HG03025 (cell line): ENCODE measurements around the gene HIVEP3.

Experiments used
- ATAC-seq: cut with Tn5 transposase; IDR thresholded peaks from one replicate; pipeline ENCODE4 v1.9.1; 2021; ENCODE audit warnings: mild to moderate bottlenecking, moderate library complexity; ENCODE audit not compliant: unreplicated experiment, low FRiP score

Gene HIVEP3

DNA sequence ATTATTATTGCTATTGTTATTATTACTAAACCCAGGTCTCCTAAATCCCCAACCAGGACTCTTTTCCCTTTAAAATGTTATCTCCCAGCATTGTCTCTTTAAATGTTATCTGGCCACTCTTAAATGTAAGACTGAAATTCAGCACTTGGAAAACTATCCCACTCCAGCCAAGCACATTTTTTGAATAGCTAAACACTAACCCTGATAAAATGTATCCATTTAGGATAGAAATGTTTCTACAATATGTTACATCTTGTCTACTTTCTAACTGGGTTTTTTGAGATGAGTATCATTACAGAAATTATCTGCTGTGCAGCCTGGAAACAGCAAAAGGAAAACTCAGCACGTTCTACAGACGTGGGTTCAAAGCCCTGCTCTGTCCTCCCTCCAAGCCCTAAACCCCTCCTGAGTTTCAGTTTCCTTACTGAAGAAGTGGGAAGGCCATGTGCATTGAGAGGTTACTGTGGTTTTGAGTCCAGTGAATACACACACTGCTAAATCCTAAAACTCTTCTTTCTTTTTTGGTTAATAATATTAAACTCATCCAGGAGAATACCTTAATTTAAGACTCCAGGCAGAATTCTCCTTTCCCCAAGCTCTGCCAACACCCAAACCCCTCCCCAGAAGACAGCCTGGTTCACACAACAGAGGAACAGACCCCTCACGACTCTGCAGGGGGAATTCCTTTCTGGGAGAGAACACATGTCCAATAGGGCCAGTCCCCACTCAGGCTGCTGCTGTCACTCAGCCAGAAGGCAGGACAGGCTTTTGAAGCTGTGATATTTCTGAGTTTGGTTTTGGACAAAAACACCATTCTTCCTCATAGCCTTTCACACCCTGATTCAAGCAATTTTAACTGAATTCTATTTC is 41.9 kb downstream of the HIVEP3 start:
- no peak for ATAC-seq

DNA sequence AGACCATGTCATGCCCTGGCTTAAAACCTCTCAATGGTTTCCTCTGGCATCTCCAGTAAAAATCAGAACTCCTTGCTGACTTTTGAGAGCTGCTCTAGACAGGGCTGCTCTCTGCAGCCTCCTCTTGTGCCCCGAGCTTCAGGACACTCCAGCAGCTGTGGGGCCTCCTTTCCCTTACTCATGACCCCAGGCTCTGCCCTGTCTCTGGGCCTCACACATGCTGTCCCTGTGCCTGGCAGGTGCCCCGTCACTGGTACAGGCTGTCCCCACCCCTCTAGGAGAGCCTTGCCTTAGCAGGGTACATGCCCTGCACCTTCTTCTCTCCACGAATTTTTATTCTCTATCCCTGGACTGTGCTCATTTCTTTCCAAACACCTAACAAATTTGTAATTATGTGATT is 43.2 kb downstream of the HIVEP3 start:
- ATAC-seq: no peak

DNA sequence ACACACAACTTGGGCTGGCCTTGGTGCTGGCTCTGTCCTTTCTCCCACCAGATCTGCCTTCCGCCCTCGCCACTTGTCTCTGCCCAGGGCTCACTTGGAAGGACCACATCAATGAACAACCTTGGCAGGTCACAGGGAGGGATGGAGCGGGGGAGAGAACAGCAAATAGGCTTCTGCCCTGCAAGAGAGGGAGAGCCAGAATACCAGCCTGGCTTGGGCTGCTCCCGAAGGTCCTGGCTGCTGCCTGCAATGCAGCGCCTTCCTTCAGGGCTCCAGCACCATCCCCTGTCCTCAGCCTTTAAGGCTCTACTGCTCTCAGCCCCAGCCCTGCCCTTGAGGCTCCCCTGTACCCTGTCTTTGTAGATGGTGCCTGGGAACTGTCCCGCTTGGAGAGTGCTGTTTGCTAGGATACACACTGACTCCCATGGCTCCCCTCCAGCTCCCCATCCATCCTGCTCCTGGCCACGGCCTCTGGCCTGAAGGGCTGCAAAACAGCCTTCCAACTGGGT is 43.8 kb downstream of the HIVEP3 start:
- no peak for ATAC-seq

DNA sequence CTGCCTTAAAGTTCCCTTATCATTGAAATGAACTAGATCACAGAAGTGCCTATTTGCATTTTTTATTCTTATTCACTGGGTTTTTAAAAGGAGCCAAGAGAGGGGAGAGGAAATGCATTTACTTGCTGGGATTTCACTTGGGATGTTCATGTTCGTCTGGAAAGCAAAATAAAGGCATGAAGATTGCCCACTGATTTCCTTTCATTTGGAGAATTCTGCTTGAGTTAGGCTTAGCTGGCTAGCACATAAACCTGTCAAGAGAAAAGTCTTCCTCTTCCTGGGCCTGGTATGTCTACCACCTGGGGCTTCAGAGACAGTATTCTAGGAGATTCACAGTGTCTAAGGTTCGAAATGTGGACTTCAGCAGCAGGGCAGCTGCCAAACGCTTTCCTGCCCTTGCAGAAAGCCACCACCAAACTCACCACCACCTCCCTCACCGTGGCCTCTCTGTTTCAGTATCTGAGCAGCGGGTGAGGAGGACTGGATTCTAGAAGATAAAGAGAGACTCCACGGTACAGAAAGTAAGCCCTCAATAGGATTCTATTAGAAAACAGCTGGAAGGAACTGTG is 44.5 kb downstream of the HIVEP3 start:
- no peak for ATAC-seq

DNA sequence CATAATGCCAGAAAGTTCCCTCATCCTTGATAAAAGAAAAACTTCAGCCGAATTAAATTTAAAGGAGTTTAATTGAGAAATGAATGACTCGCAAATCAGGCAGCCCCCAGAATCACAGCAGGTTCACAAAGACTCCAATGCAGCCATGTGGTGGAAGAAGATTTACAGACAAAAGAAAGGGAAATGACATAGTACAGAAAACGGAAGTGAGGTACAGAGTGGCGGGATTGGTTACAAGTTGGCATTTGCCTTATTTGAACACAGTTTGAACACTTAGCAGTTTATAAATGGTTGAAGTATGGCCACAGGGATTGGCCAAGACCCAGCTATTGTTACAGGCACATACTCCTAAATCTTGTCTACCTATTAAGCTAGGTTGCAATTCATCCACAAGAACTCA is 46.6 kb downstream of the HIVEP3 start:
- ATAC-seq: no peak

DNA sequence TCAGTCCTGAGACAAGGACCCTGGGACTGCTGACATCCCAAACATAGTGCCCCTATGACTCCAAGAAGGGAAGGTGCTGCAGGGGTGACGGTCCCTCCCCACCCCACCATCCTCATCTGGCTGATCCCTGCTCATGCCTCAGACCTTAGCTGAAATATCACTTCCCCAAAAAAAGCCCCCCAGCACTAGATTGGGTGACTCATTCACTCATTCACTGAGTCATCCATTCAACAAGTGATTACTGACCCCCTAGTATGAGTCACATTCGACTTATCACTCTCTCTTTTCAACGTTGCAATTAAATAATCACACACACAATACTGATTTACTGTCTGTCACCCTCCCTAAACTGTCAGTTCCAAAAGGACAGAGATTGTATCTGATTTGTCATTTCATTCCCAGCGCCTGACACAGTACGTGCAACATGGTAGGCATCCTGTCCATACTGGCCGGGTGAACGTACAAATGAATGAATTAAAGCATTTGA is 48.6 kb downstream of the HIVEP3 start:
- ATAC-seq: no peak

DNA sequence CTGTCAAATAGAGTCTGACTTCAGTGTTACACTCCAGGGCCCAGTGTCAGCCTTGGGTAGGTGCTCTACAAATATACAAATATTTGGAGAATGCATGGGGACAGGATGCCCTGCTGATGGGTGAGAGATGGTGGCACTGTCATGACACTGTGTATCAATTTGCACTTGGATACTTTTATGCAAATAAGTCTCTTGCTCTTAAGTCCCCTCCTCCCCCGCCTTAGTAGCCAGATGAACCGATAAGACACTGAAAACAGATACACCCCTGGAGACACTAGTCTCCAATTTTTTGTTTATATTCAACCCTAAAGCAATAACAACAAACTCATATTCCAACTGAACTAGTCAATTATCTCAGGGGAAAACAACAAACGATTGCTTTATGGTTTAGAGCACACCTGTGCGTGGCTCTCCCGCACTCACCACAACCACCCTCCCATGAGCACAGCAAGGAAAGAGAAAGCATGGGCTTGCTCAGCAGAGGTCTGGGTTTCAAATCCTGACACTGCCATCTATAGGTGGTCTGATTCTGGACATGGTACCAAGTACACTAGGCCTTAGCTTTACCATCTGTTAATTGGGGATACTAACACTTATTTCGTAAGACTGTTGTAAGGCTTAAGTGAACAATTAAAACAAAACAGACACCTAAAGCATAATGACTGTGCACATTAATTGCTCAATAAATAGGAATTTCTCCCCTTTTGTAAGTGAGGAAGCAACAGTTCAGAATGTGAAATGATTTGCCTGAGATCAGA is 50.3 kb downstream of the HIVEP3 start:
- no peak for ATAC-seq

DNA sequence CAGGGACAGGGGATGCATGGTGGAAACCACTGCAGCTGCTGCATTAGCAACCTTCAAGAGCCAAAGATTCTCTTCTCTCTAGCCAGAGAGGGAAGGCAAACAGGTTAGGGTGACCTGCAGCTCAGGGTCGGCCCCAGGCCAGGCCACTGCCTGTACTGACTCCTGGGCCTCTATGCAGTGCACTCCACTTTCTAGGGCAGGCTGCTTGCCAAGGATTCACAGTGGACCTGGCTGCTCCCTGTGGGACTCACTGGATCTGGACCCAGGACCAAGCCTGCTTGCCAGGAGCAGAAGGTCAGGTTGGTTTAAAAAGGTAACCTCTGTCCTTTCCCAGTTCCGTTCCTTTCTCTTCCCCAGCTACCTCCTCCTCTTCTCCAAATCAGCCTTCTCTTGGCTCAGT is 52.4 kb downstream of the HIVEP3 start:
- ATAC-seq: no peak

DNA sequence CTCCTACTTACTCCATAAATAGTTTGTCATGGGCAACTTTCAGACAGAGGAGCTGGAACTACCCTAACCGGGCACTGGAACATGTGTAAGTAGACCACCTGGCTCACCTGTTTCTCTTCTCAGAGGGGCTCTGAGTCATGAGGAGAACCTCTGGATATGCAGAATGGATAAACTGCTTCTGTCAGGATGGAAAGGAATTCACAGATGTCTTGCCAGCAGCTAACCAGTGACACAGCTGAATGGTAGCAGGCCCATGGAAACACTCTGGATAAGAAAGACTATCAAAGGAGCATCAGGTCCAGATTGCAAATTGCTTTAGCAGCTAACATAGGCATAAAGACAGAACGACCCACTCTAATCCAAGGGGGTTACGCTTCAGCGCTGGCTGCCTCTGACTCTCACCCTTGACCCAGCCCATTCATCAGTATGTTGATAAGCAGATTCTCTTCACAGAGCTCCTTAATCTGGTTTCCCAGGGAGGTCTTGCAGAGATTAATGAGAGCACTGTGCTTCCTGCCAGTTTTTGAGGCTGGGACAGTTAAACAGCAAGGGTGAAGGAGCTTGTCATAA is 54.2 kb downstream of the HIVEP3 start:
- ATAC-seq: no peak

DNA sequence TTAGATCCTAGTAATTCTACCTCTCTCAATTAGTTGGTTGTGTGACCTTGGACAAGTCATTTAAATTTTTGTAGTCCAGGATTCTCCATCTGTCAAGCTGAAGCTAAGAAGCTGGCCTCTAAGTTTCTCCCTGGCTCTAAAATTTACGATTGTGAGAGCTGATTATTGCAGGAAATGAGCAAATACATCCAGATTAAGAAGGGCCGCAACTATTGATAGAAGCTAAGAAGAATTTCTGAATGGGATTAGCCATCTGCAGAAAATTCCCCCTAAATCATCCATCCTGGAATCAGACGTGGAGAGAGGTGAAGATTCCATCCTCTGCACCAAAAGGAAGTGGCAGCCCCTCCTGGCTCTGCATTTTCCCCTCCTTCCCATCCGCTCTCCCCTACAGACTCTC is 55.0 kb downstream of the HIVEP3 start:
- no peak for ATAC-seq

DNA sequence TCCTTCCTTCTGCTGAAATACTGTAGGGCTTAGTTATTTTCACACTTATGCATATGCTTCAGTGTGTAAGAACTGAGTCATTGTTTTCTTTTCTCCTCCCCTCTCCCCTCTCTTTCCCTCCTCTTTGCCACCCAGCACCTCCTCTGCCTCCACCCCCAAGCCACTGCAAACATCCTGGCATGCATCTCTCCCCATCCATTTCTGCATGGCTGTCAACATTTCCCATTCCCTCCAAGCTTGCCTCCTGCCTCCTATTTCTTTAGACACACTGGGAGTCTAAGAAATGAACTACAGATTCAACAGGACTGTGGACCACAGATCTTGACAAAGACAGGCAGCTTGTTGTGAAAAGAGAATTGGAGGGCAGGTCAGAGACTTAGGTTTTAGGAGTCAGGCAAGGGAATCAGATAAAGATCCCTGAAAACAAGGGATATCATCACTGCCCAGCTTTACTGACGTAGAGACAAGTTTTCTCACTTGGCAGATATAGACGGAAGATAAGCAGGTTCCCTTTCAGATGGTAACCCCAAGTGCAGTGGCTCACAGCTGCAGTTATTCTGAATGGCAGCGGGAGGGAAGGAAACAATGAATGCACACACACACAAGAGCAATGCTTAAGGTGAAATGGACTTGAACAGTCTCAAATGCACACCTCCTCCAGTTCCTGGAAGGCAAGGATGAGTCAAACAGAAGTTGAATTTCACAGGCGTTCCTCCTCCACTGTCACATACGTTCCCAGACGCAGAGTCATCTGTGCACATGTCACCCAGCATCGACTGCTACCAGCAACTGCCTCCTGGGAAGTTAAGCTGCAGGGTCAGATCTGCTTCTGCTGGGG is 56.1 kb downstream of the HIVEP3 start:
- ATAC-seq: no peak

DNA sequence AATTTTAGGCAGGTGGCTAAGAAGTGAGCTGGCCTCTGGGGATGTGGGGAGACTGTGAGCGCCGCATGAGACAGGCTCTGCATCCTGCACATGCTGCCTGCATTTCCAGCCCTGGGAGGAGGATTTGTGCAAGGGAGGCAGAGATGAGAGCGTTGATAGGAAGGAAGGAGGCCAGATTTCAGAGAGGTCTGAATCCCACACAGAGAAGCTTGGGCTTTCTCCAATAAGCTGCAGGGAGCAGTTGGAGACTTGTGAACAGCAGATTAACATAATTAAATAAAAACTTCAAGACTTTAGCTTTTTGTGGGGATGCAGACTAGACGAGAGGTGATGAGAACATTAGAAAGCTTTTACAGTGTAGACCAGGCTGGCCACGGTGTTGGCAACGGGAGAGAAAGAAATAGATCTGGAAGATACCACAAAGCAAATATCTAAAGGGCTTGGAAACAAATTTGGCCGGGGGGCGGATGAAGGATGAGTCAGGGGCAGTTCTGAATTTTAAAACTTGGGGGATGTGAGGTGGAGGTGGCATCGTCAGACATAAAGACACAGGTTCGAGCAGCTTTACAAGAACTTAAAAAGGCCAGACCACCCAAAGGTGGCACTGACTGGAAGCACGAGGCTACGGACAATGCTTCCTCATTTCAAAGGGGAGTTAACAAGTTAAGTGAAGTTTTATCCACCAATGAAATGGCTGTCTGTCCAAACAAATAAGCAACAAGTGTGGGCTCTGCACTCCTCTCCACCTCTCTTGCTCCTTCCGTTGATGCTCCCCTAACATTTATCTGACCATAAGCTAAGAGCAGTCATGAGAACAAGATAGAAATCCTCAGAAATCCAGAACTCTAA is 57.0 kb downstream of the HIVEP3 start:
- ATAC-seq: no peak

DNA sequence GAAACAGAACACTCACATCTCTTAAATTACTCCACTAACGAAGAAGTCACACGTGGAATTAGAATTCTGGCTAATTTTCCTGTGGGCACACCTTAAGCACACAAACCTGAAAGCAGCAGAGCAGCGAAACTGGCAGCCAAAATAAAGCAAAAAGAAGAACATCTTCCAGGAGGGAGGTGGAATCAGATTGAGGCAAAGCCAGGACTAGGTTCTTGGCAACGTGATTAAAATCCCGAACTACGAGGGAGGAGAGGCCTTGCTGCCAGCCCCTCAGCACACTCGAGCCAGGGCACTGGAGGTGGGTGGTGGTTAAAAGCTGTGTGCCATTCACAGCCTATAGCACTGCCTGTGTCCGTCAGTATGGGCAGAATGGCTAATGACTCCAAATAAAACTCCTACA is 58.0 kb downstream of the HIVEP3 start:
- no peak for ATAC-seq

DNA sequence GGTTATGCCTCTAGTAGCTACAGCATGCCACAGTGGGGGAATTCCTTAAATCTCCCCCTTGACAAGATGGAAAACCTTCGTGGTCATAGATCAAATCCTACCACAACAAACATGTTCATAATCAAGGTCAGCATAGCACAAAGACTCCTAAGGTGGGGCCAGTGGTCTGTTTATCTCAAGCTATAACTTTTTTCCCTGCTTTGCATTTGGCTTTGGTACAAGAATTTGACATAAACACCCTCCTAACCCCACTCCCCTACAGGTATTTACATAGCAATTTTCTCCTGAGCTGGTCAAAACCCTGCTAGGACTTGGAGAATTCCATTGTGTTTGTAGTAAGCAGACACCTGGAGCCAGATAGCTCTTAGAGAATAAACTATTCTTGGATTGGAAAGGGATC is 58.5 kb downstream of the HIVEP3 start:
- no peak for ATAC-seq

DNA sequence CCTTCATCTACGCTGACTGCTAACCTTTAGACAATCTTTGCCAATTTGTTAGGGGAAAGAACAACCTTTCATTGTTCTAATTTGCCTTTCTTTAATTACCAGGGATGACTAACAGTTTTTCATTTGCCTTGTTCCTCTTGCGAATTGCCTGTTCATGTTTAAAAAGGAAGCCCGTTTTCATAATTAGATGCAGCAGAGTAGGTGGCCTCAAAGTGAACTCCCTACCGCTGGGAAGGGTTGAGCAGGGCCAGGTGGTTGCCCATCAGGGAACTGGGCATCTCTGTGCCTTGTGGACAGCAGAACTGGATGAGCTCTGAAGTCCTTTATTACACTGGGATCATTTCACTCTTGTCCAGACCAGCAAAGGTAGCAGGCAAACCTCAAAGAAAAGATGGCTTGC is 59.0 kb downstream of the HIVEP3 start:
- no peak for ATAC-seq

DNA sequence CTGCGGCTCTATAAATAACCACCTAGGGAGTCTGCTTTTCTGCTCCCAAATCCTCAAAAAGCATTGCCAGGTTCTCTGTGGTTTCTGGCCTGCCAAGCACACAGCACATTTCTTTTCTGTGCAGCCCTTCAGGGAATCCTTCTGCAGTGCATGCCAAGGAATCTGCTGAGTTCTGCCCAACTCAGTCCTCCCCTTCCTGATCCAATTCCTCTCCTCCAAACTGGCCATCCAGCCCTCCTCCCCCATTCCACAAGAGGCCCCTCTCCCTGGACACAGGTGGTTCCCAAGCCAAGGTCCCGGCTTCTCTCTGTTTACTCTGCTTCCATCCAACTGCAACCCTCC is 61.8 kb downstream of the HIVEP3 start:
- ATAC-seq: no peak

DNA sequence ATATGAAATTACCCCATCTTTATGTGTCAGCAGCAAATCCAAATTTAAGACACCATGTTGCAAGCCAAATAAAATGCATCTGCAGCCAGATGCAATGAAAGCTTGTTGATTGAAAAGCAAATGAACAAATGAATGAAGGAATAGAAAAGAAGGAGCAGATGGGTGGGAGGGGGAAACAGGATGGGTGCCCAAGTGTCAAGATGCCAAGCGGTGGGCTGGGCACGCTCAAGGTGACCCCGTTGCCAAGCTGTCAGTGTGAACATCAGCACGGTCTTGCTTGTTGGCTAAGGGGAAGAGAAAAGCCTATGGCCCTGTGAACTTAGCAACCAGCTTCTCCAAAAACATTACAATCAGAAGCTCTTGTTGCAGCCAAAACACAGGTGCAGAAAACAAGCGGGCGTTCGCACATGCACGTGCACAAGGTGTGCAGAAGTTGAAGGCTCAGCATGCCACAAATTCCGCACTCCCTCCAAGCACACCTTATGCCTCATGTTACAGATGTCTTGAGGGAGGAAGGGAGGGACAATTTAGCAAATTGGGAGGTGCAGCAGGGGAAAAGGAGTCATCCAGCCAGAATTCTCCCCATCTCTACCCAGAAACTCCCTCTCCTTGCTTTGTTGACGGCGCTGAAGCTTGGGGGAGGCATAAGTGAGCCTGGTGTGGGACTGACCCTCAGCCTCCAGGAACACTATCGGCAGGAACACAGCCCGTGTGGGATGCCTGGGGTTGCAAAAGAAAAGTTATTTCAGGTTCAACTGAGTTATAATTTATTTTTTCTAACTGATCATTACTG is 62.4 kb downstream of the HIVEP3 start:
- ATAC-seq: no peak

DNA sequence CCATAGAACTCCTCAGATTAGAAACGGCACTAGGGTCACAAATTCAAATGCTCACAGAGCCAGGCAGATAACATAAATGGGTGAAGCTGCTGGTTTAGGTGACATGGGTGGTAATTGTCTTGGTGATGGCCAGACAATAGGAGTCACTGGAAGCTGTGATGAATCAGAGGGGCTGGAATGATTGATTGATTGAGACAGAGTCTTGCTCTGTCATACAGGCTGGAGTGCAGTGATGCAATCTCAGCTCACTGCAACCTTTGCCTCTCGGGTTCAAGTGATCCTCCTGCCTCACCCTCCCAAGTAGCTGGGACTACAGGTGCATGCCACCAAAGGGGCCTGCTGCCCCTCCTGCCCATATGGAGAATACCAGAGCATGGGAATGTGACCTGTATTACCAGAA is 63.0 kb downstream of the HIVEP3 start:
- no peak for ATAC-seq
